Measurements from ENCODE around the gene BCAS3.
"Not testable (repeated sequence)": the region's sequence is repeated elsewhere in the genome, so short reads cannot be mapped to it uniquely, and the experiment has no call there.

GRCh38 chr17:61244988-61245387 is 567.3 kb downstream of the BCAS3 start:
- TF ChIP-seq, protein P1, sequence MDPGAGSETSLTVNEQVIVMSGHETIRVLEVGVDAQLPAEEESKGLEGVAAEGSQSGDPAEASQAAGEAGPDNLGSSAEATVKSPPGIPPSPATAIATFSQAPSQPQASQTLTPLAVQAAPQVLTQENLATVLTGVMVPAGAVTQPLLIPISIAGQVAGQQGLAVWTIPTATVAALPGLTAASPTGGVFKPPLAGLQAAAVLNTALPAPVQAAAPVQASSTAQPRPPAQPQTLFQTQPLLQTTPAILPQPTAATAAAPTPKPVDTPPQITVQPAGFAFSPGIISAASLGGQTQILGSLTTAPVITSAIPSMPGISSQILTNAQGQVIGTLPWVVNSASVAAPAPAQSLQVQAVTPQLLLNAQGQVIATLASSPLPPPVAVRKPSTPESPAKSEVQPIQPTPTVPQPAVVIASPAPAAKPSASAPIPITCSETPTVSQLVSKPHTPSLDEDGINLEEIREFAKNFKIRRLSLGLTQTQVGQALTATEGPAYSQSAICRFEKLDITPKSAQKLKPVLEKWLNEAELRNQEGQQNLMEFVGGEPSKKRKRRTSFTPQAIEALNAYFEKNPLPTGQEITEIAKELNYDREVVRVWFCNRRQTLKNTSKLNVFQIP (CRISPR knock-in tag; IDR thresholded peaks at IDR 0.05; ENCODE audit: borderline replicate concordance, low read depth) = not testable (repeated sequence)
- TF ChIP-seq, protein P2, sequence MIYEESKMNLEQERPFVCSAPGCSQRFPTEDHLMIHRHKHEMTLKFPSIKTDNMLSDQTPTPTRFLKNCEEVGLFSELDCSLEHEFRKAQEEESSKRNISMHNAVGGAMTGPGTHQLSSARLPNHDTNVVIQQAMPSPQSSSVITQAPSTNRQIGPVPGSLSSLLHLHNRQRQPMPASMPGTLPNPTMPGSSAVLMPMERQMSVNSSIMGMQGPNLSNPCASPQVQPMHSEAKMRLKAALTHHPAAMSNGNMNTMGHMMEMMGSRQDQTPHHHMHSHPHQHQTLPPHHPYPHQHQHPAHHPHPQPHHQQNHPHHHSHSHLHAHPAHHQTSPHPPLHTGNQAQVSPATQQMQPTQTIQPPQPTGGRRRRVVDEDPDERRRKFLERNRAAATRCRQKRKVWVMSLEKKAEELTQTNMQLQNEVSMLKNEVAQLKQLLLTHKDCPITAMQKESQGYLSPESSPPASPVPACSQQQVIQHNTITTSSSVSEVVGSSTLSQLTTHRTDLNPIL (CRISPR knock-in tag; IDR thresholded peaks at IDR 0.05; ENCODE audit: low read depth) = not testable (repeated sequence)
- not testable (repeated sequence) for TF ChIP-seq ESRRG, ZC3H10 (CRISPR knock-in tag; IDR thresholded peaks at IDR 0.05)
- TF ChIP-seq, protein P3, sequence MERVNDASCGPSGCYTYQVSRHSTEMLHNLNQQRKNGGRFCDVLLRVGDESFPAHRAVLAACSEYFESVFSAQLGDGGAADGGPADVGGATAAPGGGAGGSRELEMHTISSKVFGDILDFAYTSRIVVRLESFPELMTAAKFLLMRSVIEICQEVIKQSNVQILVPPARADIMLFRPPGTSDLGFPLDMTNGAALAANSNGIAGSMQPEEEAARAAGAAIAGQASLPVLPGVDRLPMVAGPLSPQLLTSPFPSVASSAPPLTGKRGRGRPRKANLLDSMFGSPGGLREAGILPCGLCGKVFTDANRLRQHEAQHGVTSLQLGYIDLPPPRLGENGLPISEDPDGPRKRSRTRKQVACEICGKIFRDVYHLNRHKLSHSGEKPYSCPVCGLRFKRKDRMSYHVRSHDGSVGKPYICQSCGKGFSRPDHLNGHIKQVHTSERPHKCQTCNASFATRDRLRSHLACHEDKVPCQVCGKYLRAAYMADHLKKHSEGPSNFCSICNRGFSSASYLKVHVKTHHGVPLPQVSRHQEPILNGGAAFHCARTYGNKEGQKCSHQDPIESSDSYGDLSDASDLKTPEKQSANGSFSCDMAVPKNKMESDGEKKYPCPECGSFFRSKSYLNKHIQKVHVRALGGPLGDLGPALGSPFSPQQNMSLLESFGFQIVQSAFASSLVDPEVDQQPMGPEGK (CRISPR knock-in tag; IDR thresholded peaks at IDR 0.05; ENCODE audit: borderline replicate concordance) = not testable (repeated sequence)
